Measurements from ENCODE around the gene PKN1. TPM values are rescaled to one million over a fixed set of nuclear protein-coding genes. Genes with fewer than 3 reads are reported as not detected.
"Not testable (repeated sequence)": the region's sequence is repeated elsewhere in the genome, so short reads cannot be mapped to it uniquely, and the experiment has no call there.

The PKN1 gene
- polyA plus RNA-seq, 3 donors, result 101 to 109 (median 108) TPM

- DNase-seq, result no peak
Observed at GRCh38 chr19:14450876-14451275, 17.8 kb downstream of the PKN1 start.

- DNase-seq, result not testable (repeated sequence)
Observed at GRCh38 chr19:14452303-14452702, 19.2 kb downstream of the PKN1 start.

GRCh38 chr19:14459703-14460102, 26.6 kb downstream of the PKN1 start:
- no peak for DNase-seq

GRCh38 chr19:14460935-14461334, 27.8 kb downstream of the PKN1 start:
- no peak for DNase-seq

- DNase-seq, result not testable (repeated sequence)
Observed at GRCh38 chr19:14462401-14462800, 29.3 kb downstream of the PKN1 start.

- DNase-seq, result no peak
Observed at GRCh38 chr19:14463747-14464146, 30.6 kb downstream of the PKN1 start.

- DNase-seq, result no peak
Observed at GRCh38 chr19:14467391-14467790, 34.3 kb downstream of the PKN1 start.

- no peak for DNase-seq
Observed at GRCh38 chr19:14467816-14468215, 34.7 kb downstream of the PKN1 start.

GRCh38 chr19:14470031-14470876, 37.1 kb downstream of the PKN1 start:
- DNase-seq, result no peak

GRCh38 chr19:14471436-14472187, 38.5 kb downstream of the PKN1 start:
- no peak for DNase-seq

- no peak for DNase-seq
Observed at GRCh38 chr19:14472202-14472938, 39.3 kb downstream of the PKN1 start.

GRCh38 chr19:14473073-14473977, 40.2 kb downstream of the PKN1 start:
- DNase-seq, result no peak

GRCh38 chr19:14473978-14474578, 41.0 kb downstream of the PKN1 start:
- DNase-seq, result no peak

GRCh38 chr19:14474827-14475226, 41.7 kb downstream of the PKN1 start:
- DNase-seq, result no peak

- DNase-seq, result no peak
Observed at GRCh38 chr19:14475251-14476073, 42.4 kb downstream of the PKN1 start, which contains the start of gene PTGER1. PTGER1 (minus strand) TSS chr19:14475354; CDS start chr19:14474320, 1,034 bp downstream.

GRCh38 chr19:14476327-14476672, 43.2 kb downstream of the PKN1 start:
- DNase-seq, result no peak

GRCh38 chr19:14476673-14477401, 43.7 kb downstream of the PKN1 start:
- no peak for DNase-seq

GRCh38 chr19:14477418-14478112, 44.5 kb downstream of the PKN1 start:
- peak; percentile 78 for DNase-seq

Data from renal pelvis (tissue), 4 donors.